NB4 (cell line): ENCODE measurements around the gene RGS6.

Experiments used
- CTCF ChIP-seq: IDR thresholded peaks from one replicate; pipeline ENCODE4 v1.5.1; 2012; ENCODE audit warnings: low read depth, low read length
- MAX ChIP-seq: IDR thresholded peaks from 2 replicates; pipeline ENCODE4 v1.6.1; 2011; ENCODE audit warnings: low read depth, low read length
- POLR2A ChIP-seq: IDR thresholded peaks from 2 replicates; pipeline ENCODE4 v1.6.1; 2011; ENCODE audit warnings: mild to moderate bottlenecking; ENCODE audit not compliant: insufficient read length; ENCODE audit errors: extremely low read depth

GRCh38 chr14:72598306-72598705, 666.1 kb downstream of the RGS6 start:
- TF ChIP-seq CTCF: no peak
- no peak for TF ChIP-seq MAX
- TF ChIP-seq POLR2A: no peak
